Neural progenitor cell (in vitro differentiated cells): ENCODE data around the gene ACAN. TPM values are rescaled to one million over a fixed set of nuclear protein-coding genes. Genes with fewer than 3 reads are reported as not detected.

ENCODE experiments used
- DNase-seq: peaks from one replicate; pipeline ENCODE4 v3.0.0-alpha.2; 2016; ENCODE audit warnings: low spot score
- H2AFZ ChIP-seq: fragments of 200-600 bp; sonication (generic); replicated peaks from 2 replicates; pipeline ENCODE4 v1.6.1; 2016; ENCODE audit warnings: antibody characterized with exemption
- H3F3A ChIP-seq: fragments of 200-600 bp; sonication (generic); 2 replicates; pipeline ENCODE4 v1.6.1; 2016; ENCODE audit warnings: antibody characterized with exemption, low read depth
- H3K27ac ChIP-seq: fragments of 200-600 bp; sonication (generic); 2 replicates; pipeline ENCODE4 v1.5.1; 2016; ENCODE audit warnings: mild to moderate bottlenecking
- H3K27me3 ChIP-seq: fragments of 200-600 bp; sonication (generic); 2 replicates; pipeline ENCODE4 v1.6.1; 2016; ENCODE audit warnings: mild to moderate bottlenecking, moderate library complexity
- H3K36me3 ChIP-seq: fragments of 200-600 bp; sonication (generic); 2 replicates; pipeline ENCODE4 v1.5.1; 2016
- H3K4me1 ChIP-seq: fragments of 200-600 bp; sonication (generic); 2 replicates; pipeline ENCODE4 v1.6.1; 2016; ENCODE audit warnings: mixed run types
- H3K4me2 ChIP-seq: fragments of 200-600 bp; sonication (generic); 2 replicates; pipeline ENCODE4 v1.6.1; 2016
- H3K4me3 ChIP-seq: fragments of 200-600 bp; sonication (generic); 2 replicates; pipeline ENCODE4 v1.5.1; 2016
- H3K79me2 ChIP-seq: fragments of 200-600 bp; sonication (generic); 2 replicates; pipeline ENCODE4 v1.6.1; 2016; ENCODE audit warnings: low read depth
- H3K9ac ChIP-seq: fragments of 200-600 bp; sonication (generic); 2 replicates; pipeline ENCODE4 v1.6.1; 2016
- H3K9me3 ChIP-seq: fragments of 200-600 bp; sonication (generic); 2 replicates; pipeline ENCODE4 v1.5.1; 2016; ENCODE audit warnings: low read depth
- H4K20me1 ChIP-seq: fragments of 200-600 bp; sonication (generic); 2 replicates; pipeline ENCODE4 v1.6.1; 2016; ENCODE audit warnings: low read depth
- H3K27ac Mint-ChIP-seq: 3 replicates; pipeline ENCODE4 v1.8.0; 2021; ENCODE audit warnings: mixed read lengths
- H3K27me3 Mint-ChIP-seq: 2 replicates; pipeline ENCODE4 v1.8.0; 2022; ENCODE audit warnings: low read depth, mild to moderate bottlenecking, inconsistent platforms, moderate library complexity, mixed read lengths; ENCODE audit not compliant: insufficient read depth
- H3K36me3 Mint-ChIP-seq: 3 replicates; pipeline ENCODE4 v1.8.0; 2021; ENCODE audit warnings: mixed read lengths
- H3K4me1 Mint-ChIP-seq: 3 replicates; pipeline ENCODE4 v1.8.0; 2021; ENCODE audit warnings: mixed read lengths
- H3K4me3 Mint-ChIP-seq: 3 replicates; pipeline ENCODE4 v1.8.0; 2021; ENCODE audit warnings: mild to moderate bottlenecking, moderate library complexity, mixed read lengths
- H3K9me3 Mint-ChIP-seq: 3 replicates; pipeline ENCODE4 v1.8.0; 2020; ENCODE audit warnings: mixed read lengths
- EZH2 ChIP-seq: fragments of 200-600 bp; sonication (generic); IDR thresholded peaks from 2 replicates; pipeline ENCODE4 v1.6.1; 2017; ENCODE audit warnings: antibody characterized with exemption, mild to moderate bottlenecking, moderate library complexity
- EZH2phosphoT487 ChIP-seq: fragments of 200-600 bp; sonication (generic); IDR thresholded peaks from 2 replicates; pipeline ENCODE4 v1.6.1; 2017; ENCODE audit warnings: antibody characterized with exemption
- total RNA-seq: library from RNA; depleted of rRNA; stranded (reverse); fragments of >200 nt; gene quantifications from 2 replicates; pipeline ENCODE4 v1.2.3, GENCODE V29; 2015; ENCODE audit warnings: low replicate concordance
- TF ChIP-seq, protein P1 (sequence below): fragments of 200-600 bp; sonication (generic); IDR thresholded peaks from 2 replicates; pipeline ENCODE4 v1.5.1; 2017; ENCODE audit warnings: antibody characterized with exemption, mild to moderate bottlenecking

The ACAN gene
- total RNA-seq, 1 donor from 2014 or later, result 0.06 TPM

GRCh38 chr15:88898736-88899135 is 95.5 kb downstream of the ACAN start:
- Histone ChIP-seq H3K9ac (no peak overlapping the region), H3K36me3 (no peaks in the 10 kb centered on the region), H3K4me1 (peaks cover 33% of the 10 kb centered on the region), H3K9me3 (no peaks in the 10 kb centered on the region), H3F3A (peaks cover 22% of the 10 kb centered on the region), H2AFZ (no peak overlapping the region), H3K27me3 (peaks cover 20% of the 10 kb centered on the region), H3K4me2 (no peak overlapping the region), H3K4me3 (no peak overlapping the region), H4K20me1 (peaks cover 3% of the 10 kb centered on the region), H3K27ac (no peak overlapping the region), H3K79me2 (no peaks in the 10 kb centered on the region)
- Mint-ChIP-seq H3K4me1 (peaks cover 29% of the 10 kb centered on the region), H3K27ac (no peak overlapping the region), H3K27me3 (peaks cover 14% of the 10 kb centered on the region), H3K36me3 (peaks cover 16% of the 10 kb centered on the region), H3K9me3 (no peaks in the 10 kb centered on the region), H3K4me3 (no peak overlapping the region)
- TF ChIP-seq EZH2phosphoT487, result no peak
- TF ChIP-seq EZH2, result no peak
- TF ChIP-seq, protein P1, sequence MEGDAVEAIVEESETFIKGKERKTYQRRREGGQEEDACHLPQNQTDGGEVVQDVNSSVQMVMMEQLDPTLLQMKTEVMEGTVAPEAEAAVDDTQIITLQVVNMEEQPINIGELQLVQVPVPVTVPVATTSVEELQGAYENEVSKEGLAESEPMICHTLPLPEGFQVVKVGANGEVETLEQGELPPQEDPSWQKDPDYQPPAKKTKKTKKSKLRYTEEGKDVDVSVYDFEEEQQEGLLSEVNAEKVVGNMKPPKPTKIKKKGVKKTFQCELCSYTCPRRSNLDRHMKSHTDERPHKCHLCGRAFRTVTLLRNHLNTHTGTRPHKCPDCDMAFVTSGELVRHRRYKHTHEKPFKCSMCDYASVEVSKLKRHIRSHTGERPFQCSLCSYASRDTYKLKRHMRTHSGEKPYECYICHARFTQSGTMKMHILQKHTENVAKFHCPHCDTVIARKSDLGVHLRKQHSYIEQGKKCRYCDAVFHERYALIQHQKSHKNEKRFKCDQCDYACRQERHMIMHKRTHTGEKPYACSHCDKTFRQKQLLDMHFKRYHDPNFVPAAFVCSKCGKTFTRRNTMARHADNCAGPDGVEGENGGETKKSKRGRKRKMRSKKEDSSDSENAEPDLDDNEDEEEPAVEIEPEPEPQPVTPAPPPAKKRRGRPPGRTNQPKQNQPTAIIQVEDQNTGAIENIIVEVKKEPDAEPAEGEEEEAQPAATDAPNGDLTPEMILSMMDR, result no peak
- DNase-seq, result no peak

GRCh38 chr15:88899251-88899650 is 96.0 kb downstream of the ACAN start:
- Histone ChIP-seq H3F3A (peaks cover 24% of the 10 kb centered on the region), H3K27ac (no peak overlapping the region), H3K9ac (no peak overlapping the region), H3K79me2 (no peaks in the 10 kb centered on the region), H3K4me1 (peaks cover 33% of the 10 kb centered on the region), H3K4me3 (no peak overlapping the region), H4K20me1 (peaks cover 3% of the 10 kb centered on the region), H3K4me2 (no peak overlapping the region), H3K27me3 (peaks cover 17% of the 10 kb centered on the region), H3K36me3 (no peaks in the 10 kb centered on the region), H3K9me3 (no peaks in the 10 kb centered on the region), H2AFZ (no peak overlapping the region)
- Mint-ChIP-seq H3K27ac (no peak overlapping the region), H3K36me3 (peaks cover 18% of the 10 kb centered on the region), H3K4me1 (peaks cover 27% of the 10 kb centered on the region), H3K4me3 (no peak overlapping the region), H3K27me3 (peaks cover 9% of the 10 kb centered on the region), H3K9me3 (no peaks in the 10 kb centered on the region)
- TF ChIP-seq EZH2phosphoT487 (no peak), EZH2 (no peak)
- TF ChIP-seq, protein P1, result no peak
- DNase-seq, result no peak

- Histone ChIP-seq H3K36me3 (no peaks in the 10 kb centered on the region), H3F3A (peaks cover 23% of the 10 kb centered on the region), H2AFZ (no peak overlapping the region), H3K9me3 (no peaks in the 10 kb centered on the region), H3K4me3 (no peak overlapping the region), H3K4me1 (peaks cover 29% of the 10 kb centered on the region), H3K27me3 (peaks cover 5% of the 10 kb centered on the region), H4K20me1 (peaks cover 6% of the 10 kb centered on the region), H3K9ac (no peak overlapping the region), H3K4me2 (no peak overlapping the region), H3K79me2 (no peaks in the 10 kb centered on the region), H3K27ac (no peak overlapping the region)
- H3K4me3 Mint-ChIP-seq, result no peak overlapping the region
- peaks cover 4% of the 10 kb centered on the region for H3K27me3 Mint-ChIP-seq
- no peaks in the 10 kb centered on the region for H3K9me3 Mint-ChIP-seq
- H3K36me3 Mint-ChIP-seq, result peaks cover 18% of the 10 kb centered on the region
- peaks cover 31% of the 10 kb centered on the region for H3K4me1 Mint-ChIP-seq
- no peak for DNase-seq
- no peak for TF ChIP-seq EZH2phosphoT487
- TF ChIP-seq EZH2, result no peak
- TF ChIP-seq, protein P1, result no peak
- no peak overlapping the region for H3K27ac Mint-ChIP-seq
Measured at GRCh38 chr15:88900309-88900981, 97.2 kb downstream of the ACAN start.
